GM19328 (cell line): Measurements from ENCODE around the gene ZNF367.
"Not testable (repeated sequence)": the region's sequence is repeated elsewhere in the genome, so short reads cannot be mapped to it uniquely, and the experiment has no call there.

Experiments used
- ATAC-seq: cut with Tn5 transposase; IDR thresholded peaks from one replicate; pipeline ENCODE4 v1.9.1; 2021; ENCODE audit warnings: mild to moderate bottlenecking, moderate library complexity; ENCODE audit not compliant: unreplicated experiment

Gene ZNF367

DNA sequence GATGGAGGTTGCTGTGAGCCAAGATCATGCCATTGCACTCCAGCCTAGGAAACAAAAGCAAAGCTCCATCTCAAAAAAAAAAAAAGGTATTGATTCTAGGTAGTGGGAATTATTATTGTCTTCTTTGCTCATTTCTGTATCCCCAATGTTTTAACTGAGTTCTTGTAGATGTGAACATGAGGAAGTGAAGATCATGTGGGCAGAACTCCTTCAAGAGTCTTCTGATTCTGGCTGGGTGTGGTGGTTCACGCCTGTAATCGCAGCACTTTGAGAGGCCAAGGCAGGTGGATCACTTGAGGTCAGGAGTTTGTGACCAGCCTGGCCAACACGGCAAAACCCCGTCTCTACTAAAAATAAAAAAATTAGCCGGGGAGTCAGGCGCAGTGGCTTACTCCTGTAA, 42.7 kb downstream of the ZNF367 start:
- ATAC-seq = not testable (repeated sequence)

DNA sequence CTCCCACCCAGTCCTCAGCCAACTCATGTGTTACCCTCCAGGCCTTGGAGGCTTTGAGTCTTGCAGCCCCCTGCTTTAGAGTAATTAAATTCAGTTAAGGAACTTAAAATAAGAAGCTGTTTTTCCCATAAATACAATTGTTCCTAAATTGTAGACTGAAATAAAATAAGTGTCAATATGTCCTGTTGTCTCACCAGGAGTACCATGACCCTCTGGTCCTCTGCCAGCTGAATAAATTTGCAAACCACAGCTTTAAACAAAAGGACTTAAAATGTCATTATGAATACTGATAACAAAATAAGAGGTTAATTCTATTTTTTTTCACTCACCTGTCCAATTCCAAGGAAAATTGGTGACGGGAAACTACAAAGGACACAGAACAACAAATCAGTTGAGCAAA, 50.2 kb downstream of the ZNF367 start:
- ATAC-seq = no peak

DNA sequence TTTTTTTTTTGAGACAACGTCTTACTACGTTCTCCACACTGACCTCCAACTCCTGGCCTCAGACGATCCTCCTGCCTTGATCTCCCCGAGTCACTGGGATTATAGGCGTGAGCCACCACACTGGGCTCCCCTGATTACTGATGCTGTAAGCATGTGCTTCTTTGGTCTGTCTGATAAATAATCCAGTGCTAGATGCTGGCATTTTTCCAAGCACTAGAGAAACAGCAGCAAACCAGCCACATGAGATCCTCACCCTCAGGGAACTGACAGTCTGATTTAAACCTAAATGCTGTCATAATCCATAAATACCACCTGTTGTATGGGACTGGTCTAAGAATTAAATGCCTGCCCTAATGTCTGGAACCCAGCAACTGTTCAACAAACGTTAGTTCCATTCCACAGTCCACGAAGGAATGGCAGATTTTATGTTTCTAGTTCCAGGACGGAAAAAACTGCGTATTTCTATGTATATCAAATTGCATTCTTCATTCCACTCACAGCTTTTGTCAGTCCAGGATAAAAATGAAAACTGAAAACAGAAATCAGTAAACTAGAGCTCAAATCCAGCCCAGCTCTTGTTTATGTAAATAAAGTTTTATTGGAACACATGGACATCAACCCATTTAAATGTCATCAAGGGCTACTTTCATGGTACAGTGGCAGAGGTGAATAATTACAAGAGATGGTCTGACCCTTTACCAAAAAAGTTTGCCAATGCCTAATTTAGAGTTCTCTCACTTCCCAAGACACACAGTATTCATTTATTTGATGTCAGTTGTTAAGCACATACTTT, 54.8 kb downstream of the ZNF367 start:
- no peak for ATAC-seq

DNA sequence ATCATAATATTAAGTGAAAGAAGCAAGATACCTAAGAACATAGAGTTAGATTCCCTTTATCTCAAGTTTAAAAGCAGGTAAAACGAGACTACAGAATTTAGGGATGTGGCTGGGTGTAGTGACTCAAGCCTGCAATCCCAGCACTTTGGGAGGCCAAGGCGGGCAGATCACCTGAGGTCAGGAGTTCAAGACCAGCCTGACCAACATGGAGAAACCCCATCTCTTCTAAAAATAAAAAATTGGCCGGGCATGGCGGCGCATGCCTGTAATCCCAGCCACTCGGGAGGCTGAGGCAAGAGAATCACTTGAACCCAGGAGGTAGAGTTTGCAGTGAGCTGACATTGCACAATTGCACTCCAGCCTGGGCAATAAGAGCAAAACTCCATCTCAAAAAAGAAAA, 56.1 kb downstream of the ZNF367 start:
- ATAC-seq = not testable (repeated sequence)

DNA sequence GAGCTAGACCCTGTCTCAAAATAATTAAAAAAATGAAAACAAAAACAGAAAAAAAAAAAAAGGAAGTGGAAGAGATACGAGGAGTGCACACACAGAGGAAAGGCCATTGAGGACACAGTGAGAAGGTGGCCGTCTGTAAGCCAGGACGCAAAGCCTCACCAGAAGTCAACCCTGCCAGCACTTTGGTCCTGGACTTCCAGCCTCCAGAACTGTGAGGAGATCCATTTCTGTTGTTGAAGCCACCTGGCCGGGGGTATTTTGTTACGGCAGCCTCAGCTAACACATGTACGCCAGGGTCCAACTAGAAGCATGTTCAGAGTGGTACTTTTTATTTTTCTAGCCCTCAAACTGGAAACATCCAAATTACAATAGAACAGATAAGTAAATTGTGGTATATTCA, 56.5 kb downstream of the ZNF367 start:
- ATAC-seq = no peak

DNA sequence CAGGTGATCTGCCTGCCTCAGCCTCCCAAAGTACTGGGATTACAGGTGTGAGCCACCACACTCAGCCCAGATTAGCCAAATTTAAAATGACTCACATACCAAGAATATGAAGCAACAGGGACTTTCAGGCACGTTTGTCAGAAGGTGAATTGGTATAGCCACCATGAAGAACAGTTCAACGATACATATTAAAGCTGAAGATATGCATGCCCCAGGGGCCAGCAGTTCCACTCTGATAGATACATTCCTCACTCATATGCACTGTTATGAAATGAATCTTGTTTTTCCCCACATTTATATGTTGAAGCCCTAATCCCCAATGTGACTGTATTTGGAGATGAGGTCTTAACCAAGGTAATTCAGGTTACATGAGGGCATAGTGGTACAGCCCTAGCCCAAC, 57.2 kb downstream of the ZNF367 start:
- no peak for ATAC-seq

DNA sequence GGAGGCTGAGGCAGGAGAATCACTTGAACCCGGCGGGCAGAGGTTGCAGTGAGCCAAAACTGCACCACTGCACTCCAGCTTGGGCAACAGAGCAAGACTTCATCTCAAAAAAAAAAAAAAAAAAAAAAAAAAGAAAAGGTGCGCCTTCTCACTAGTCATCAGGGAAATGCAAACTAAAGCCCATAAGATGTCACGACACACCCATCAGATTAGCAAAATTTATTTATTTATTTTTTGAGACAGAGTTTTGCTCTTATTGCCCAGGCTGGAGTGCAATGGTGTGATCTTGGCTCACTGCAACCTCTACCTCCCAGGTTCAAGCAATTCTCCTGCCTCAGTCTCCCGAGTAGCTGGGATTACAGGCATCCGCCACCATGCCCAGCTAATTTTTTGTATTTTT, 57.6 kb downstream of the ZNF367 start:
- ATAC-seq = not testable (repeated sequence)

DNA sequence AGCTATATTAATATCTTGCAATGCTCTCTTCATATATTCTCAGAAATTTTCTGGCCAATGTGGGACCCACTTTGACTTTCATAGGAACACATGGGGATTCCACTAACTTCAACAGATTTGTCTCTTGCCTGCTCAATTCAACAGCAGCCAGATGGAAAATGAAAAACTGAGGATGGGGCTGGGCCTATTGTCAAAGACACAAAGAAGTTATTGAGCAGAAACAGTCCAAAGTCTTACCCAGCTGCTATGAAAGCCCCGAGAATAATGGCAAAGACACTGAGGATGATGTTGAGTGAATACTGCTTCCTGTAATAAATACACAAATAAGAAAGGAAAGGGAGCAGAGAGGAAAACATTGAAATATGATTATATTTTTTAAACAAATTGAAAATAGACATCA, 67.3 kb downstream of the ZNF367 start:
- ATAC-seq = no peak

DNA sequence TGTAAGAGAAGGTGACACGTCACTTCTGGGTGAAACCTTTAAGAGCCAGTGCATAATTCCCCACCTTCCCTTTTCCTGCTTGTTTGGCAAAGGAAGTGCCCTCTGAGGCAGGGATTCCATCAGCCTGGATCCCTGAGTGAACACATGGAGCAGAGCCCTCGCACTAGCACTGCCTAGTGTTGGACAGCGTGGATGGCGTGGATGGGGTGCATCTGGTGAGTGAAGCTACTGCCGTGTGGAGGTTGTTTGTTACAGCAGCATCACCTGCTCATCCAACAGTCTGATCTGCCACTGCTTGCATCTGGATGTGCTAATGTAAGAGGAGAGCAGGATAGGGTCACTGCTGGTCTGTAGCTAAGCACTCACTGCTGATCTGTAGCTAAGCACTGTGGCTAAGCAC, 69.9 kb downstream of the ZNF367 start:
- ATAC-seq = no peak

DNA sequence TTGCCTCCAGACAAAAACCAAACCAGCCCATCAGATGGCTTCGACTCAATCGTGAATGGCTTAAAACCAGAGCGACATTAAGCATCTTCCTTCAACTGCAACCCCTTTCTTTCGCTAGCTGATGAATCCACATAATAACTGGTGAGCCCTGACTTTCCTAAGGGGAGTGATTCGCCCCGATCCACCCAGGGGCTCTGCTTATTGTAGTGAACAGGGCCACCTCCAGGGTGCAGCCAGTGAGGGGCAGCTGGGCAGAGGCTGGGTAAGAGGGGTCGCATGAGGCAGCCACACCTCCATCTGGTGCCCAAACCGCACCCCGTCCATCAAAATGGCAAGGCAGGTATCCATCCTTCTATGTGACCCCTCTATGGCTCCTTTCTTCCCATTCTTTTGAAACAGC, 72.6 kb downstream of the ZNF367 start:
- ATAC-seq = no peak

DNA sequence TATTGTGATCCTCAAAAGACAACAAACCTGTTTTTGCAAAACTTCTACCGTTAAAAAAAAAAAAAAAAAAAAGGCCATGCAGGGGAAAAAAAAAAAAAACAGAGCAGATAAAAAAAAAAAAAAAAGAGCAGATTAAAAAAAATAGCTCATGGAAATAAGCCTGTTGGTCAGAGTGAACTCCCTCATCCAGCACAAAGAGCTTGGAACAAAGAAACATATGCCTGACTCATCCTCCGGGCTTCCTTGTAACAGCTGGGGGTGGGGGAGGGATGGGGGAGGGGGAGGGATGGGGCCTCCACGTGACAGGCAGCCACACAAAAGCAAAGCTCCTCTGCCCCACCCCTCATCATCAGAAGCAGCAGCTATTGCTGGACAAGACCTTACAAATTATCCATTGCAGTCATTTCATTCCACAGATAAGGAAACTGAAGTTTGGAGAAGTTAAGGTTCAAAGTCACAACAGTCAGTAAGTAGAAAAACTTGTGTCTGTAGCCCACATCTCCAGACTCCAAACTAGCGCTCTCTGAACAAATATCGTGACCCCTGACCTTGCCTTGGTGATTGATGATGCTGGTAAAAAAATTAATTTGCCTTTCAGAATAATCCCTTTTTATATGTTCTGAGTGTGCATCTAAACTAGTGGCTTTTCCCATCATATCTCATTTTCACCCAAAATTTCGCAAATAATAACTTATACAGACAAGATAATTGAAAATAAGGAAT, 73.6 kb downstream of the ZNF367 start:
- no peak for ATAC-seq

DNA sequence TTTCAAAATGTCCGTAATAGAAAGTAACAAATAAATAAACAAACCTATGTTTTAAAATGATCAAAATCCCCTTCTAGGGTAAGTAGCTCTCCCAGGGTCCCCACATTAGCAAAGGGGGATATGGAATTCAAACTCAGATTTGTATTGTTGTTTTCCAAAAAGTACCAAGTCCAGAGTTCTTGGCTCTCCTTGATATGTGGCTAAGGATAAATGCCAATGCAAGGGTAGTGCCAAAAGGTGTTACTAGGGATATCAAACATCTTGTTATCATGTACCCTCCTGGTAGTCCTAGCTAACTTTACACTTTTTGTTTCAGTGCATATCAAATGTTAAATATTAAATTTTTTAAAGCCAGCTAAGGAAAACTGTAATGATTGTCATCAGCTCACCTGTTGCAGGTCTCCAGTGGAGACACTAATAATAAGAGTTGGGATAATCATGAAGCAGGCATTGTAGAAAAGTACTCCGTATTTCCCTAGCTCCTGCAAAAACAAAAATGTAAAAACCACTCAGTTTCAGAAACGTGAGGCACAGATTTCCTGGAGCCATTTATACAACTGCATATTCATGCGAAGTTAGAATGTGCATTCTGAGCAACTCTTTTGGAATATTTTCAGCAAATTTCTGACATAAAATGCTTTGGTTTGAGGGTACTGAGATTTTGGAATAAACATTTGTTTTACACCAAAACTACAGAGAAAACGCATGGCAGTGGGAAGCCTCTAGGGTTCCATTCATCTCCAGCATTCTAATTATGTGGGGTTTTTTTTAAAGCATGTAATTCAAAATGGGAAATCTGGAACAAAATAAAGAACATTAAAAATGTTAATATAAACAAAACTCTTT, 74.4 kb downstream of the ZNF367 start:
- no peak for ATAC-seq

DNA sequence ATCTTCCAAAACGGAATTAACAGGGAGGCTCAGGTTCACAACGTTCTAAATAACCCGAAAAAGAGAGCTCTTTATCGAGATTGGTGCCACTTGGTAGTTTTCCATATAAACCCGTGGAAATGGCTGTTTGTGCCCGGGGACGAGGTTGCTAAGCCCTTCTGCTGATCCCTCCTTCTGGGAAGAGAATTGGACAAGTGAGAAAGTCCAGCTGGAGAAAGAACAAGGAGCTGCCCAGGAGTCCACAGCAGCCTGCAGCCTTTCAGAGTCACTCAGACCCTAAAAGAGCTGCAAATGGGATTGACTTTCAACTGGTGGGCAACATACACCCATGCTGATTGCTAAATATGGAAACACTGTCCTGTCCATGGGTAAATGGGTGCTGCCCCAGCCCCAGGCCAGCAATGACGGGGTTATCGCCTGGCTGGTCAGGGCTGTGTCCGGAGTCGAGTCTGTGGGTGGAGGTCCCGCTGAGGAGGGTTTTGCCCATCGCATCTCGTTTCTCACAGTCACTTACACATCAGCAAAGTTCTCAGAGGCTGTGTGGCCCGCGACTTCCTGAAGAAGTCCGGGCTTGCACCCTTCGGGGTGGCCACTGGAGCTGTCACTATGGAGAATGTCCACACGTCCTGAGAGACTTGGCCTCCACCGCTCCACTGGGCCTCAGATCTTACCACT, 75.5 kb downstream of the ZNF367 start:
- no peak for ATAC-seq

DNA sequence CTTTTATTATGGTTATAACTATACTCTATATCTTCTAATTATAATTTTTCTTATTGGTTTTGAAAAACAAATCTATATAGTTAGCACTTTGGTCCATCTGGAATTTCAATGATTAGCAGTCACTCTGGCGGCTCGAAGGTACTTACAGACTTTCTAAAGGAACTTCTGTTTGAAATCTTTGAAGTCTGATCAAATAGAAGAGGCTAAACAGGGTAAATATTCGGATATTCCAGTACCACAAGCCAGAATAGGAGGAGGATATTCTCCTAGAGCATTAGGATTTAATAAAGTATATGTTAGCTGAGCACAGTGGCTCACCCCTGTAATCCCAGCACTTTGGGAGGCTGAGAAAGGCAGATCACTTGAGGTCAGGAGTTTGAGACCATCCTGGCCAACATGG, 77.5 kb downstream of the ZNF367 start:
- ATAC-seq = no peak

DNA sequence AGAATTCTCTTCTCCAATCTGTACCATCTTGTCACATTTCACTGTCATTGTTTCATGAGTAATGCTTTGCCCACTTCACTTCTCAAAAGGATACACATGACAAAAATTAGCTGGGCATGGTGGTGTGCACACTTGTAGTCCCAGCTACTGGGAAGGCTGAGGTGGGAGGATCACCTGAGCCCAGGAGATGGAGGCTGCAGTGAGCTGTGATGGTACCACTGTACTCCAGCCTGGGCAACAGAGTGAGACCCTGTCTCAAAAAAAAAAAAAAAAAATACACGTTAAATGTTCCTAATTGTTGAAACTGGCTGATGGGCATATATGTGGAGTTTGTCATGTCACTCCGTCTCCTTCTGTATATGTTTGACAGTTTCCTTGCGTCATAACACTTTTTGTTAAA, 79.9 kb downstream of the ZNF367 start:
- ATAC-seq = no peak
